ENCODE measurements around the gene RELA. TPM values are rescaled to one million over a fixed set of nuclear protein-coding genes. Genes with fewer than 3 reads are reported as not detected.

Gene RELA
- total and polyA plus RNA-seq, 2 of the 13 experiments (the other 11 are each of a cell fraction or from before 2014, with no cell fraction given): 21.4 to 40.5 TPM

GRCh38 chr11:65616575-65617001 is 46.1 kb downstream of the RELA start (continued):
- TF ChIP-seq USF2 (IDR thresholded peaks at IDR 0.05; ENCODE audit: low read depth, low read length): no peak
- TF ChIP-seq USF2 (CRISPR knock-in tag; IDR thresholded peaks at IDR 0.05; ENCODE audit: borderline replicate concordance): no peak
- no peak for TF ChIP-seq NBN (conservative IDR thresholded peaks at IDR 0.05)
- no peak for TF ChIP-seq ZNF850 (CRISPR knock-in tag; conservative IDR thresholded peaks at IDR 0.05)
- no peak for TF ChIP-seq ZBTB20 (CRISPR knock-in tag; IDR thresholded peaks at IDR 0.05; ENCODE audit: borderline replicate concordance, low read depth)
- peak; percentile 23; the same call in 1 of the 2 replicates for TF ChIP-seq RXRB (CRISPR knock-in tag; IDR thresholded peaks at IDR 0.05; ENCODE audit: borderline replicate concordance)
- peak; percentile 77; the same call in 1 of the 2 replicates for TF ChIP-seq NCOR1 (IDR thresholded peaks at IDR 0.05; ENCODE audit: borderline replicate concordance, low read length)
- no peak for TF ChIP-seq KLF11 (CRISPR knock-in tag; IDR thresholded peaks at IDR 0.05)
- no peak for TF ChIP-seq AFF4 (CRISPR knock-in tag; IDR thresholded peaks at IDR 0.05)
- no peak for TF ChIP-seq ZBTB14 (CRISPR knock-in tag; IDR thresholded peaks at IDR 0.05)
- TF ChIP-seq RAD51 (IDR thresholded peaks at IDR 0.05; ENCODE audit: borderline replicate concordance): no peak
- TF ChIP-seq CTCF (CRISPR knock-in tag; IDR thresholded peaks at IDR 0.05): no peak
- TF ChIP-seq SNAPC2 (CRISPR knock-in tag; IDR thresholded peaks at IDR 0.05): no peak
- no peak for TF ChIP-seq EZH2 (conservative IDR thresholded peaks at IDR 0.05; ENCODE audit: low read depth, low read length)
- TF ChIP-seq AKAP8 (CRISPR knock-in tag; IDR thresholded peaks at IDR 0.05): no peak
- TF ChIP-seq POGK (CRISPR knock-in tag; conservative IDR thresholded peaks at IDR 0.05): no peak
- no peak; the same call in 1 of the 2 replicates for TF ChIP-seq ZNF431 (CRISPR knock-in tag; IDR thresholded peaks at IDR 0.05; ENCODE audit: borderline replicate concordance, low read depth)
- no peak for TF ChIP-seq PHF8 (CRISPR knock-in tag; IDR thresholded peaks at IDR 0.05)
- no peak for TF ChIP-seq PTBP1 (IDR thresholded peaks at IDR 0.05; ENCODE audit: low read depth, low read length, poor library complexity, severe bottlenecking)
- no peak for TF ChIP-seq FIP1L1 (IDR thresholded peaks at IDR 0.05; ENCODE audit: borderline replicate concordance, insufficient read depth, low read depth, low read length)

Data from HepG2 (cell line).